GM08714 (cell line): ENCODE measurements around the gene EFCAB6.

Experiments used
- H3K4me3 ChIP-seq: fragments of 200-500 bp; sonication (Bioruptor generic); 2 replicates; pipeline ENCODE4 v1.5.1; 2014; ENCODE audit warnings: mild to moderate bottlenecking, low read length, inconsistent platforms
- ZNF274 ChIP-seq: IDR thresholded peaks from 2 replicates; pipeline ENCODE4 v1.6.1; 2012; ENCODE audit warnings: mild to moderate bottlenecking, low read depth, low read length

EFCAB6 gene

GRCh38 chr22:43744700-43745410 is 67.2 kb downstream of the EFCAB6 start:
- H3K4me3 ChIP-seq: no peak overlapping the region
- no peak for TF ChIP-seq ZNF274

GRCh38 chr22:43743929-43744643 is 68.0 kb downstream of the EFCAB6 start:
- H3K4me3 ChIP-seq: no peak overlapping the region
- TF ChIP-seq ZNF274: no peak

DNA sequence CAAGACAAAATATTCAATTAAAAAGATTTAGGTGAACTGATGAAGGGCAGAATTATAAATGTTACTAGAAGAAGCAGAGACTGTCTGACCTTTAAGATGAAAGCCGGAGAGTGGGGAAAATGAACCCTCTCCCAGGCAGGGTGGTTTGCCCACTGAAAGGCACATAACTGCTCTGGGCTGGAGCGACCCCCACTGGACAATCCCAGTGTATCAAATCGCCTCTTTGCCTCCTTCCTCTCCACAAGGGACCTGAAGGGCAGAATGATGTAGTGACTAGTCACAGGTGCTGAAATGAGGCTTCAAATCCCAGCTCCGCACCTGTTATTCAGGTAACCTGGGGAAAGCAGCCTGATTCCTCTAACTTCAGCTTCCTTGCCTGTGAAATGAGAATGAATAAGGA is 69.0 kb downstream of the EFCAB6 start:
- no peak for TF ChIP-seq ZNF274
- H3K4me3 ChIP-seq: no peak overlapping the region

DNA sequence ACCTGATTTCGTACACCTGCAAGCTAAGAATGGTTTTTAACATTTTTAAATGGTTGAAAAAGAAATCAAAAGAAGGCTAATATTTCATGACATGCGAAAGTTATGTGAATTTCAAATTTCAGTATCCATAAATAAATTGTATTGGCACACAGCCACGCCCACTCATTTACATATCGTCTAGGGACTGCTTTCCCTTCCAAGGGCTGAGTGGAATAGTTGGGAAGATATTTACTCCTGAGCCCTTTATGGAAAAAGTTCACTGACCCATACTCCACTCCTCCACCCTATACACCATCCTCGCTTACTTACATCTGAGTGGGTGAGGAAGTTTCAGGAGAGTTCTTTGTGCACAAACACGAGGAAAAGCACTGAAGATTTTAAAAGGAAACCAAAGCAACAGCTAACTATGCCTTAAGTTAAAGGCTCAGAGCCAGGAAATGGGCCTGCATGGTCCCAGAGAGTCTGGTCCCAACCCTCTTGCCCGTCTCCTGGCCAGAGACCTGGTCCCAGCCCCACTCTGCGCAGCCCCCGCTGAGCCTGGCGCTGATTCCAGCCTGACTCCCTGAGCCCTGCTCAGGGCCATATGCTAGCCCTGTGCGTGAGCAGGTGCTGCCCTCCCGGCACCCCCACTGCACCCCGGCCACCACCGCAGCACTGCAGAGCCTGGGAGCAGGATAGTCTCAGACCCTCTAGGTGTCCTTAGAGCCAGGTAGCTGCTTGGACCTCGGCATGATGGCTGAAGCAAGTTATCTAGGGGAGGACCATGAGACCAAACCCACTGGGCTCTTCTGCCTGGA is 69.8 kb downstream of the EFCAB6 start:
- no peak overlapping the region for H3K4me3 ChIP-seq
- no peak for TF ChIP-seq ZNF274

DNA sequence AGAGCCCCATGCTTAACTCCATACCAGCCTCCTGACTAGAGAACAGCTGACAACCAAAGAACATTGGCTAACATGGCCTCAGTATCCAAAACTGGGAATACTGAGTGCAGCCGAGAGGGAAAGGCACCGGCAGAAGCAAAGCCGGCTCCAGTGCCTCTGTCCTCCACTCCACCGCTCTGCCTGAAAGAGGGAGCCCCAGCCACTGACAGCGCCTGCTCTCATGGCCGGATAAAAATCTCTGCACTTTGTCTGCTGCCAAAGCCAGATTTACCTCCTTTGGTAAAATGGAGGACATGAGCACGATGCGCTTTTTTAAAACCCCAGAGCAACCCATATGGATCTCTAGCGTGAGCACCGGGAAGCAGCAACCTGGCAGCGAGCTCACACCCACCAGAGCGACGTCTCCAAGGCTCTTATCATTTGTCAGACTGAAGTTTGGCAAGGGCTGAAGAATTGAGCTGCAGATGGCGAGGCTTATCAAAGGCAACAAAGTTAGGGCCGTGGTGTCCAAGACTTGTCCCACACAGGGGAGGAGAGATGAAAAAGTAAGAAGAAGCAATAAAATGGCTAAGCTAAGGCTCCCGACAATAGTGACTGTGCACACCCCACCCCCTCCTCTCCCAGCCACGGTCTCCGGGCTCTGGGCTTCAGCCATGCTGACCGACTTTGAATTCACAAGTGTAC is 71.4 kb downstream of the EFCAB6 start:
- H3K4me3 ChIP-seq: no peak overlapping the region
- TF ChIP-seq ZNF274: no peak

- no peak overlapping the region for H3K4me3 ChIP-seq
- no peak for TF ChIP-seq ZNF274
Measured at GRCh38 chr22:43739851-43740379, 72.2 kb downstream of the EFCAB6 start.

DNA sequence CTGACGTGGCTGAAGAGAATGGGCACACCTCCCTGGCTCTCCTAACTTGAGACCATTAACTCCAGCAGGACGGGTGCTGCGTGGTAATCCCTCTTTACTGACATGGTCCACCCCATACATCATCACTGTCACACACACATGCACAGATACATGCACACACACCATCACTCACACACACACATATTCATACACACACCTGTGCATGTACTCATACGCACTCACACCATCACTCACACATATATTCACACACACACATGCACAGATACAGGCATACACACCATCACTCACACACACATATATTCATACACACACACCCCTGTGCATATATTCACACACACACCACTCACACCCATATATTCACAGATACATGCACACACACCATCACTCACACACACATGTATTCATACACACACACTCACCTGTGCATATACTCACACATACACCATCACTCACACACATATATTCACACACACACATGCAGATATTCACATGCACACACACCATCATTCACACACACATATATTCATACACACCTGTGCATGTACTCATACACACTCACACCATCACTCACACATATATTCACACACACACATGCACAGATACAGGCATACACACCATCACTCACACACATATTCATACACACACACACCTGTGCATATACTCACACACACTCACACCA is 74.8 kb downstream of the EFCAB6 start:
- H3K4me3 ChIP-seq: no peak overlapping the region
- TF ChIP-seq ZNF274: no peak

DNA sequence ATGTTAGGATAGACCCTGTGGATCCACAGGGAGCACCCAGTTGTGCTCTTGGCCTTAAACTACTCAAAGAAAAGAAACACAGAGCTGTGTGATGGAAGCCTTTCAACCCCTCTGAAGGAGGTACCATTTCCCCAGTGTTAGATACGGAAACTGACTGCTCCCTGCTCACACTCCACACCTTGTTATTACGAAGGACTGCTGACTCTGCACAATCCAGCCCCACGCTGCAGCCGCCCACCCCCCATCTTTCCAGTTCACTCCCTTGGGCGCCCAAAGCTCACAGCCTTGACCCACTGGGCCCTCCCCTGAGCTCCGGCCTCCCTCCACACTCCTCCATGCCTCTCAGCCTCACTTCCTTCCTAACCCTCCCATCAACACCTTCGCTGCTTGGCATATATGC is 75.5 kb downstream of the EFCAB6 start:
- H3K4me3 ChIP-seq: no peak overlapping the region
- no peak for TF ChIP-seq ZNF274

- H3K4me3 ChIP-seq: no peak overlapping the region
- no peak for TF ChIP-seq ZNF274
Measured at GRCh38 chr22:43734370-43735150, 77.5 kb downstream of the EFCAB6 start.

GRCh38 chr22:43733138-43733537 is 79.0 kb downstream of the EFCAB6 start:
- no peak overlapping the region for H3K4me3 ChIP-seq
- no peak for TF ChIP-seq ZNF274

- TF ChIP-seq ZNF274: no peak
- no peak overlapping the region for H3K4me3 ChIP-seq
Measured at GRCh38 chr22:43731988-43732387, 80.1 kb downstream of the EFCAB6 start.

GRCh38 chr22:43726964-43727543 is 85.1 kb downstream of the EFCAB6 start:
- H3K4me3 ChIP-seq: no peak overlapping the region
- TF ChIP-seq ZNF274: no peak

- H3K4me3 ChIP-seq: no peak overlapping the region
- TF ChIP-seq ZNF274: no peak
Measured at GRCh38 chr22:43726322-43726721, 85.8 kb downstream of the EFCAB6 start.
